ENCODE measurements around the gene ECM1.
A peak's percentile ranks its signal among the peaks of the same experiment; 100 is the strongest.

The ECM1 gene

GRCh38 chr1:150507912-150508864, at the start of gene ECM1:
TSS of gene ECM1 (plus strand) at chr1:150508109. CDS start at chr1:150508210, 101 bp downstream.
- DNase-seq (ENCODE audit: low read depth), result no peak

GRCh38 chr1:150464422-150464826, 43.5 kb upstream of the ECM1 start:
- peak; percentile 62 for DNase-seq (ENCODE audit: low read depth)

- DNase-seq (ENCODE audit: low read depth), result no peak
Measured at GRCh38 chr1:150466964-150467363, 40.9 kb upstream of the ECM1 start.

- DNase-seq (ENCODE audit: low read depth), result no peak
Measured at GRCh38 chr1:150469291-150469690, 38.6 kb upstream of the ECM1 start.

GRCh38 chr1:150472601-150473200, 35.2 kb upstream of the ECM1 start:
- no peak for DNase-seq (ENCODE audit: low read depth)

GRCh38 chr1:150473659-150474058, 34.2 kb upstream of the ECM1 start:
- no peak for DNase-seq (ENCODE audit: low read depth)

GRCh38 chr1:150474869-150475268, 33.0 kb upstream of the ECM1 start:
- no peak for DNase-seq (ENCODE audit: low read depth)

- no peak for DNase-seq (ENCODE audit: low read depth)
Measured at GRCh38 chr1:150476754-150477153, 31.2 kb upstream of the ECM1 start.

GRCh38 chr1:150477320-150477719, 30.6 kb upstream of the ECM1 start:
- no peak for DNase-seq (ENCODE audit: low read depth)

- DNase-seq (ENCODE audit: low read depth), result no peak
Measured at GRCh38 chr1:150477733-150478132, 30.2 kb upstream of the ECM1 start.

- no peak for DNase-seq (ENCODE audit: low read depth)
Measured at GRCh38 chr1:150479370-150479769, 28.5 kb upstream of the ECM1 start.

GRCh38 chr1:150479927-150480352, 28.0 kb upstream of the ECM1 start:
- no peak for DNase-seq (ENCODE audit: low read depth)

- no peak for DNase-seq (ENCODE audit: low read depth)
Measured at GRCh38 chr1:150484431-150484830, 23.5 kb upstream of the ECM1 start.

GRCh38 chr1:150484861-150485260, 23.0 kb upstream of the ECM1 start:
- DNase-seq (ENCODE audit: low read depth), result no peak

- peak; percentile 95 for DNase-seq (ENCODE audit: low read depth)
Measured at GRCh38 chr1:150486966-150487762, 20.7 kb upstream of the ECM1 start, which contains the start of gene TARS2. TSS of gene TARS2 (plus strand) at chr1:150487419. CDS start at chr1:150487451, 32 bp downstream.

GRCh38 chr1:150487763-150488115, 20.2 kb upstream of the ECM1 start:
- no peak for DNase-seq (ENCODE audit: low read depth)

- DNase-seq (ENCODE audit: low read depth), result no peak
Measured at GRCh38 chr1:150493175-150493574, 14.7 kb upstream of the ECM1 start.

- no peak for DNase-seq (ENCODE audit: low read depth)
Measured at GRCh38 chr1:150498342-150498741, 9.6 kb upstream of the ECM1 start.

GRCh38 chr1:150505431-150505830, 2.5 kb upstream of the ECM1 start:
- DNase-seq (ENCODE audit: low read depth), result no peak

- no peak for DNase-seq (ENCODE audit: low read depth)
Measured at GRCh38 chr1:150508982-150509381, 1.1 kb downstream of the ECM1 start.

- no peak for DNase-seq (ENCODE audit: low read depth)
Measured at GRCh38 chr1:150511551-150511950, 3.6 kb downstream of the ECM1 start.

GRCh38 chr1:150511985-150512660, 4.2 kb downstream of the ECM1 start:
- no peak for DNase-seq (ENCODE audit: low read depth)
